ENCODE results near the gene RAB38. TPM values are rescaled to one million over a fixed set of nuclear protein-coding genes. Genes with fewer than 3 reads are reported as not detected.

The RAB38 gene
- total RNA-seq, 2 experiments from 2014 or later = 0.70 to 0.82 TPM

DNA sequence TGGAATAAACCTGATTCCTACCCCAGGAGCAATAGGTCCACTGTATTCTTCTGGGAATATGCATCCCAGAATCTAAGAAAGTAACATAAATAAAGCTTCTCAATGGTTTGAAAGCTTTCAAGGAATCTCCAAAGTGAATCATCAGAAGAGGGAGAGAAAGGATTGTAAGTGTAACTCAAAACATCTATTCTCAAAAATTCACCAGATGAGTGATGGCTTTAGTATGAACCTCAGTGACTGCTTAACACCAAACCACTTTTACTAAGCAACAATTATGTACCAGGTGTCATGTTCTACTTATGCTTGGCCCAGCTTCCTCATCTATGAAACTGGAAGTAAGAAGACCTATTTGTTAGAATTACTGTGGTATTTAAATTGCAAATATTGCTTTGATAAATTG is 7.4 kb downstream of the RAB38 start:
- no peaks in the 10 kb centered on the region for H3K9me3 Mint-ChIP-seq (ENCODE audit: insufficient read depth)
- peaks cover 6% of the 10 kb centered on the region for H3K27me3 Mint-ChIP-seq (ENCODE audit: low read depth)
- H3K36me3 Mint-ChIP-seq (ENCODE audit: low read depth) = no peaks in the 10 kb centered on the region
- H3K4me1 Mint-ChIP-seq (ENCODE audit: low read depth) = no peaks in the 10 kb centered on the region
- ChIA-PET CTCF (interaction anchor here (1.4 to 2.1 kb wide), 2 partner anchors 65 to 376 kb away, joined by 4 read pairs; no protein-coding TSS in a partner anchor), POLR2A (no interaction called here)
- no peak overlapping the region for H3K4me3 Mint-ChIP-seq
- no peak for DNase-seq
- H3K27ac Mint-ChIP-seq = no peak overlapping the region
- ATAC-seq = no peak

DNA sequence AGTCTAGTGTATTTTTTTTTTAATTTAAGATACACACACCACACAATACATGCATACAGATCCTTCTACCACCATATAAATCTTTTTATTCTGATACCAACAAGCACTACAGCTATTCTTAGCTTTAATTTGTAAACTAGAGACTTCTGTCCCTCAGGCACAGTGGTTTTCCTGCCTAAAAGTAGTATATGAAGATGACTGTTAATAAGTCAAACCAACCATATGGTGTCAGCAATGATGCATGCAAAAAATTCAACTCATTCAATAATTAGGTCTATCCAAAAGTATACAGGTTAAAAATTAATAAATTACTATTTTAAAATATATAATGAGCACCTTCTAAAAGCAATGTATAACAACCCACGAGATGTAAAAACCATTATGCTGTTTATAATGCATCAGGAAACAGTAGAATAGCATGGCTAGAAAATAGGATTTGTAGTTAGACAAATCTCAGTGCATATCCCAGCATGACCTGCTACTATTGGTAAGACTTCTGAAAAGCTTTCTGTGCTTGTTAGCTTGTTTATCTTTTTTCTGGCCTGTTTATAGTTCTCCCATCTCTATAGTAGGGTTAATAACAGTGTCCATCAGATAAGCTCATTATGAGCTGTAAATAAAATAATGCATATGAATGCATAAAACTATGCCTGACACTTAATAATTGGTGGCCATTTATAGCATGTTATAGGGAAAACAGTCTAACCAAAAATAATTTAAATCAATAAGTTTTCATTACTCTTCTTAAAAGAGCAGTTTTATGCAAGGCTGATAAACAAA is 10.2 kb downstream of the RAB38 start:
- Mint-ChIP-seq H3K4me3 (no peak overlapping the region), H3K9me3 (ENCODE audit: insufficient read depth) (no peaks in the 10 kb centered on the region), H3K36me3 (ENCODE audit: low read depth) (no peaks in the 10 kb centered on the region), H3K27me3 (ENCODE audit: low read depth) (peaks cover 14% of the 10 kb centered on the region), H3K4me1 (ENCODE audit: low read depth) (no peaks in the 10 kb centered on the region), H3K27ac (no peak overlapping the region)
- ChIA-PET POLR2A (no interaction called here), CTCF (interaction anchor here (1.5 kb wide), 1 partner anchor 12 kb away, joined by 3 read pairs; no protein-coding TSS in a partner anchor)
- ATAC-seq (no peak), DNase-seq (no peak)

DNA sequence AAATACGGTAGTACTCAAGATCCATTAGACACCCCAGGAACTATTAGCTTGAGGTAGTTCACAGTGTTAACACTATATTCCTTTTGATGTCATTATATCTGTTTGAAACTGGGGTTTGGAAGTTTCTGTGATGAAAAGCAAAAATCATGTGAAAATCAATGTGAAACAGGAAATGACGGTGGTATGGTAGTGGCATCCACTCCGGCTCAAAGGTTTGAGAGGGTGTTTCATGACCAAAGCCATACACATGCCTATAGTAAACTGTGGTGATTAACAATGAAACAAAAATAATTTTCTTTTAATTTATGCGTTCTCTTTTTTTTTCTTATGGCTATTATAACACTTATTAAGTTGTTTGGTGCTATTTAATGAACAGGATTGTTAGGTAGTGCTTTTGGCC is 10.9 kb downstream of the RAB38 start:
- H3K27me3 Mint-ChIP-seq (ENCODE audit: low read depth) = peaks cover 20% of the 10 kb centered on the region

DNA sequence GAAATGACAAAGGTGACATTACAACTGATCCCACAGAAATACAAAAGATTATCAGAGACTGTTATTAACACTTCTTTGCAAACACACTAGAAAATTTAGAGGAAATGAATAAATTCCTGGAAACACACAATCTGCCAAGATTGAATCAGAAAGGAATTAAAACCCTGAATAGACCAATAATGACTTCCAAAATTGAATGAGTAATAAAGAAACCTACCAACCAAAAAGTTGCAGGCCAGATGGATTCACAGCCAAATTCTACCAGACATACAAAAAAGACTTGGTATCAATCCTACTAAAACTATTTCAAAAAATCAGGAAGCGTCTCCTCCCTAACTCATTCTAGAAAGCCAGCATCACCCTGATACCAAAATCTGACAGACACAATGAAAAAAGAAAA is 17.2 kb downstream of the RAB38 start:
- CTCF ChIA-PET = no interaction called here
- Mint-ChIP-seq H3K36me3 (ENCODE audit: low read depth) (no peaks in the 10 kb centered on the region), H3K27me3 (ENCODE audit: low read depth) (peaks cover 22% of the 10 kb centered on the region), H3K27ac (no peak overlapping the region), H3K9me3 (ENCODE audit: insufficient read depth) (peaks cover 6% of the 10 kb centered on the region), H3K4me3 (no peak overlapping the region), H3K4me1 (ENCODE audit: low read depth) (no peaks in the 10 kb centered on the region)
- POLR2A ChIA-PET = no interaction called here
- ATAC-seq (no peak), DNase-seq (no peak)

More for the DNA sequence above, 10.9 kb downstream of the RAB38 start:
- H3K9me3 Mint-ChIP-seq (ENCODE audit: insufficient read depth) = no peaks in the 10 kb centered on the region
- ATAC-seq (no peak), DNase-seq (no peak)
- no peak overlapping the region for H3K27ac Mint-ChIP-seq
- no peaks in the 10 kb centered on the region for H3K36me3 Mint-ChIP-seq (ENCODE audit: low read depth)
- H3K4me1 Mint-ChIP-seq (ENCODE audit: low read depth) = no peaks in the 10 kb centered on the region
- H3K4me3 Mint-ChIP-seq = no peak overlapping the region
- ChIA-PET POLR2A (no interaction called here), CTCF (no interaction called here)

DNA sequence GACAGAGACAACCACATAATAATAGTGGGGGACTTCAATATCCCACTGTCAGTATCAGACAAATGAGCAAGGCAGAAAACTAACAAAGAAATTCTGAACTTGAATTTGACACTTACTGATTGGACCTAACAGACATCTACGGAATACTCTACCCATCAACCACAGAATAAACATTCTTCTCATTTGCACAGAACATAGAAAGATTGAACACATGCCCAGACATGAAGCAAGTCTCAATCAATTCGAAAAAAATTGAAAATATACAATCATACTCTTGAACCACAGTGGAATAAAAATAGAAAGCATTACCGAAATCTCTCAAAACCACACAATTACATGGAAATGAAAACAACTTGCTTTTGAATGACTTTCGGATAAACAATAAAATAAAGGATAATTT is 17.9 kb downstream of the RAB38 start:
- Mint-ChIP-seq H3K9me3 (ENCODE audit: insufficient read depth) (peaks cover 6% of the 10 kb centered on the region), H3K36me3 (ENCODE audit: low read depth) (no peaks in the 10 kb centered on the region), H3K27ac (no peak overlapping the region), H3K4me1 (ENCODE audit: low read depth) (no peaks in the 10 kb centered on the region), H3K4me3 (no peak overlapping the region), H3K27me3 (ENCODE audit: low read depth) (peaks cover 18% of the 10 kb centered on the region)
- no peak for ATAC-seq
- ChIA-PET CTCF (no interaction called here), POLR2A (no interaction called here)
- DNase-seq = no peak

DNA sequence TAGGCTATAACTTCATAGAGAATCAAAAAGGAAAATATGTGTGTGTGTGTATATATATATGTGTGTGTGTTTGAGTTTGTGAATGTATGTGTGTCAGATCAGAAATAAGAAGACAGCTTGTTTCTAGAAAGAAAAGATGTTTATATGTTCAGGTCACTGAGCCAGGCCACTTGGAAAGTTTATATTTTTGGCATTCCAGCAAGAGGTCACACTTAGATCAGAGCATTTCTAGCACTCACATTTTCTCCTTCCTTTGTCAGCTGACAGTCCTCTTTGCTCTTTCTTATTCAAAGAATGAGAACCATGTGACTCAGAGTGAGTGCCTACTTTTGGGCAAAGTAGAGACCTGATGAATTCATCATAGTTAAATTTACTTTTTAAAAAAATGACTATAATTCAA is 22.9 kb downstream of the RAB38 start:
- Mint-ChIP-seq H3K4me1 (ENCODE audit: low read depth) (no peaks in the 10 kb centered on the region), H3K9me3 (ENCODE audit: insufficient read depth) (peaks cover 6% of the 10 kb centered on the region), H3K36me3 (ENCODE audit: low read depth) (no peaks in the 10 kb centered on the region), H3K27me3 (ENCODE audit: low read depth) (no peaks in the 10 kb centered on the region), H3K27ac (no peak overlapping the region), H3K4me3 (no peak overlapping the region)
- ChIA-PET POLR2A (no interaction called here), CTCF (interaction anchor here (0.9 kb wide), 1 partner anchor 8 kb away, joined by 4 read pairs; no protein-coding TSS in a partner anchor)
- DNase-seq (no peak), ATAC-seq (no peak)

DNA sequence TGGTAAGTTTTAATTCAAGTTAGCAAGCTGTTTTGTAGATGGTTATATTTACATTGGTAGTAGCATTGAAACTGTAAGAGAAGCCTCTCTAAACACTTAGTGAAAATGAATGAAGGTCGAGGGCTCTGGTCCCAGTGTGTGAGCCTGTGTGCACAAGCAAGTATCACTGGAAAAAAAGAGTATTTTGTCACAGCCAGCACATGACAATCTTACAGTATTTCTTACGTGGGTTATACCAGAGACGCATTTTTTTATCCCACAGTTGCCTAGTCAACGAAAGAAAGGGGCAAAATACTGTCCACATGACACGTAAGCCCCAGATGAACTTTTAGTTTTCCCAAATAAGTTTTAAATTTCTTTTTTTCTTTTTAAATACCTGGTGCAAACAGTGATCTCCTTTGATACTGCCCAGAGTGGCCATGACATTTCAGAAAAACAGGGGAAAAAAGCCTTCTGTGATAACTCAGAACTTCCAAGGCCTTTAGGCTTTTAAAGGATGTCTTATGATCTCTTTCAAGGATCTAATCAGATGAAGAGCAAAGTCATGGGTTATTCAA is 23.5 kb downstream of the RAB38 start:
- ATAC-seq (no peak), DNase-seq (no peak)
- Mint-ChIP-seq H3K4me1 (ENCODE audit: low read depth) (no peaks in the 10 kb centered on the region), H3K9me3 (ENCODE audit: insufficient read depth) (peaks cover 6% of the 10 kb centered on the region), H3K27me3 (ENCODE audit: low read depth) (no peaks in the 10 kb centered on the region), H3K27ac (no peak overlapping the region), H3K36me3 (ENCODE audit: low read depth) (no peaks in the 10 kb centered on the region), H3K4me3 (no peak overlapping the region)
- ChIA-PET CTCF (interaction anchor here (0.9 kb wide), 1 partner anchor 8 kb away, joined by 4 read pairs; no protein-coding TSS in a partner anchor), POLR2A (no interaction called here)

DNA sequence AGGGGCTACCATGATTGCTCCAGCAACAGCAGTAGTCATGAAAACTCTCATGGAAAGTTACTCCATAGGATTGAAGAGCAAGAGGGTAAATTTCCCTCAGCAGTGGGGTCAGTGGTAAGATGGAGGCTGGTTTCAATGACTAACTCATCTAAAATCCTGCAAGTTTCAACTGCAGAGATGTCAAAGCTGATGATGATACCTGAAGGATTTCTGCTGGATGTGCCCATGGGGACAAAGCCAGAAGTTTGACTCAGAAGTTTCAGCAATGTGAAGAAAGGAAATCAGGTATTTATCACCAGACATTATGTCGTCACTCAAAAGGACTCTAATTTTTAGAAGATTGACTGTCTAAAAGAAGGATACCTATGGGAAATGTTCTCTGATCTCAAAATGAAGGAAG is 29.1 kb downstream of the RAB38 start:
- H3K27me3 Mint-ChIP-seq (ENCODE audit: low read depth) = no peaks in the 10 kb centered on the region
- DNase-seq (no peak), ATAC-seq (no peak)
- ChIA-PET CTCF (interaction anchor here (0.7 kb wide), 1 partner anchor 93 kb away, joined by 3 read pairs; no protein-coding TSS in a partner anchor), POLR2A (no interaction called here)
- no peaks in the 10 kb centered on the region for H3K9me3 Mint-ChIP-seq (ENCODE audit: insufficient read depth)
- H3K36me3 Mint-ChIP-seq (ENCODE audit: low read depth) = no peaks in the 10 kb centered on the region
- no peaks in the 10 kb centered on the region for H3K4me1 Mint-ChIP-seq (ENCODE audit: low read depth)
- H3K27ac Mint-ChIP-seq = no peak overlapping the region
- no peak overlapping the region for H3K4me3 Mint-ChIP-seq

DNA sequence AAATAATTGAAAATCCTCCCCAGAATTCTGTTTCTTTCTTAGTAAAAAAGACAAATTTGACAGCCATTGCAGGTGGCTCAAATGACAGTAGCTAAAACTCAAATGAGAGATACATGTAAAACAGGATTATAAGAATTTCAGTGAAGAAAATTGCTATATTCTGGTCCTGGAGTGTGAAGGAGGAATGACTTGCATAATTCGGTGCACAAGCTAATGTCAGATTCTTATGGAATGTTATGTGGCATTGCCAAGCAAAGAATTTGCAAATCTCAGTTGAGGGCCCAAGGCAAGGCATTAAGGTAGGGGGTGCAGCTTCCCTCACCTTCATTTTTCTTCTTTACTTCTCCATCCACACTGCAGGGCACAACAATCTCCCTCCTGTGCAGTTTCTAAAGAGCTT is 35.4 kb downstream of the RAB38 start:
- no peaks in the 10 kb centered on the region for H3K36me3 Mint-ChIP-seq (ENCODE audit: low read depth)

DNA sequence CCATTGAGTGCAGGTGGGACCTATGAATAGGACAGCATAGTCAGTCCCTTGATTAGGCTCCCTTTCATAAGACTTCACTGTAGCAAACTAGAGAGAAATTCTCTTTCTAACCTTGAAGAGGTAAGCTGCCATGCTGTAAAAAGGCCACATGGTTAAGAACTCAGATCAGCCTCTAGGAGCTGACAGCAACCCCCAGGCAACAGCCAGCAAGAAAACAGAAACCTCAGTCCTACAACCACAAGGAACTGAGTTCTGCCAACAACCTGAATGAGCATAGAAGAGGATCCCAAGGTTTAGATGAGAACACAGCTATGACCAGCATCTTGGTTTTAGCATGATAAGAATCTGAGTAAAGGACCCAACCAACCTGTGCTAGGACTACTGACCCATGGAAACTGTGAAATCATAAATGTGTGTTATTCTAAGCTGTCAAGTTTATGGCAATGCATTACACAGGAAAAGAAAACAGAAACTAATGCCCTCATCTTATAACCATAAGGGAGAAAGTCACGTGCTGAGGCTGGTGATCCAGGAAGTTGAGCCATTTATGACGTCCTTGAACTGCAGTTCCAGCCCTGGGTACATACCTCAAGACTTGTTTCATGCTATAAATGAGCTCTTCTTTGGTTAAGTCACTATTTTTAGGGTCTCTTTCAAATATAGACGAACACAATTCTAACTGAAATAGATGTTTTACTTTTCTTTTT is 43.3 kb downstream of the RAB38 start:
- CTCF ChIA-PET = interaction anchor here (0.6 to 1.0 kb wide), 2 partner anchors 27 to 360 kb away, joined by 3 read pairs; no protein-coding TSS in a partner anchor
- Mint-ChIP-seq H3K4me3 (no peak overlapping the region), H3K27ac (no peak overlapping the region), H3K9me3 (ENCODE audit: insufficient read depth) (no peaks in the 10 kb centered on the region), H3K36me3 (ENCODE audit: low read depth) (no peaks in the 10 kb centered on the region), H3K4me1 (ENCODE audit: low read depth) (no peaks in the 10 kb centered on the region), H3K27me3 (ENCODE audit: low read depth) (peaks cover under 1% of the 10 kb centered on the region)
- POLR2A ChIA-PET = no interaction called here
- DNase-seq (no peak), ATAC-seq (no peak)

More for the DNA sequence above, 35.4 kb downstream of the RAB38 start:
- CTCF ChIA-PET = no interaction called here
- ATAC-seq = no peak
- no peak overlapping the region for H3K4me3 Mint-ChIP-seq
- H3K9me3 Mint-ChIP-seq (ENCODE audit: insufficient read depth) = no peaks in the 10 kb centered on the region
- H3K27me3 Mint-ChIP-seq (ENCODE audit: low read depth) = peaks cover 2% of the 10 kb centered on the region
- POLR2A ChIA-PET = no interaction called here
- no peaks in the 10 kb centered on the region for H3K4me1 Mint-ChIP-seq (ENCODE audit: low read depth)
- H3K27ac Mint-ChIP-seq = no peak overlapping the region
- DNase-seq = no peak

DNA sequence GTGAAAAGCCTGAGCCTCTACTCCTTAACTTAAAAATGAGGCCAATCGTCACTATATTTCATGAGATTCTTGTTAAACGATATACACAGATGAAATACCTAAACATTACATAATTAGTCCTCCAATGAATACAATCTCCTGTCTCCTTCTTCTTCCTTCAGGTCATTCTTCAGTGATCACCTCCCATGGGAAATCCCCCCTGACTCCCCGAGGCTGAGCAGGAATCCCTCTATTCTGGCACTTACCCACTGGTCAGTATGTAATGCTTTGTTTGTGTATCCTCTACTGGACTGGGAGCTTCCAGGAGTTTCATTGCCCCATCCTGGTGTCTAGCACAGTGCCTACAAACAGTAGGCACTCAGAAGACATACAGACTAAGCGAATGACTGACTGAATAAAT is 52.3 kb downstream of the RAB38 start:
- ChIA-PET CTCF (no interaction called here), POLR2A (no interaction called here)
- no peak for DNase-seq
- Mint-ChIP-seq H3K4me1 (ENCODE audit: low read depth) (no peaks in the 10 kb centered on the region), H3K36me3 (ENCODE audit: low read depth) (no peaks in the 10 kb centered on the region), H3K9me3 (ENCODE audit: insufficient read depth) (no peaks in the 10 kb centered on the region), H3K4me3 (no peak overlapping the region), H3K27ac (no peak overlapping the region), H3K27me3 (ENCODE audit: low read depth) (peaks cover 7% of the 10 kb centered on the region)
- no peak for ATAC-seq

DNA sequence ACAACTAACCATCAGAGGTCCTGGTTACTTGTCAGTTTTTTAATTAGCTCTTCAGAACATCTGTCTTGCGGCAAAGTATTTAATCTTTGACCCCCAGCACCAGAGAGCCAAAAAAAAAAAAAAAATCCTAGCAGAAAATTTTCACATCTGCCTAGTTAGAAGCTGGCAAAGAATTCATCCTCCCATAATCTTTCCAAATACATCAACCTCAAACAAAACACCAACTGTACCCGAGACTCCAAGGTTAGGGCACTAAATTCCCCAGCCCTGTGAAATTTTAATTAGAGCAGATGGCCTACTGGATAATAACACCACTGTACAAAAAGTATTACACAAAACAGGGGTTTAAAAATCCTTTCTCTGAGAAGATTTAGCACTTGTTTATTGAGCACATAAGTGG is 55.7 kb downstream of the RAB38 start:
- DNase-seq = no peak
- peaks cover 2% of the 10 kb centered on the region for H3K27me3 Mint-ChIP-seq (ENCODE audit: low read depth)
- no peaks in the 10 kb centered on the region for H3K9me3 Mint-ChIP-seq (ENCODE audit: insufficient read depth)
- no peaks in the 10 kb centered on the region for H3K36me3 Mint-ChIP-seq (ENCODE audit: low read depth)
- H3K4me3 Mint-ChIP-seq = no peak overlapping the region
- no peaks in the 10 kb centered on the region for H3K4me1 Mint-ChIP-seq (ENCODE audit: low read depth)
- ATAC-seq = no peak
- H3K27ac Mint-ChIP-seq = no peak overlapping the region
- POLR2A ChIA-PET = no interaction called here
- CTCF ChIA-PET = interaction anchor here (0.6 kb wide), 1 partner anchor 651 kb away, joined by 5 read pairs; no protein-coding TSS in a partner anchor

Data from activated CD8-positive, alpha-beta T cell treated with anti-CD3 and anti-CD28 coated beads, Interleukin-2, amount 10 ng/mL, durations not matched to agents 7 days and 5 days (primary cell).